Epithelial cell of esophagus (primary cell): ENCODE data around the gene PYHIN1.

Experiments used
- DNase-seq: peaks from one replicate; pipeline ENCODE4 v3.0.0; 2010; ENCODE audit warnings: low read depth
- H3K4me3 ChIP-seq: 2 replicates; pipeline ENCODE4 v1.5.1; 2011; ENCODE audit warnings: mild to moderate bottlenecking, low read length, control low read depth
- TF ChIP-seq, protein P1 (sequence below): IDR thresholded peaks from 2 replicates; pipeline ENCODE4 v1.5.1; 2011; ENCODE audit warnings: low read depth, mild to moderate bottlenecking, low read length, control low read depth, inconsistent platforms; ENCODE audit not compliant: insufficient read depth; ENCODE audit errors: missing control alignments

PYHIN1 gene

DNA sequence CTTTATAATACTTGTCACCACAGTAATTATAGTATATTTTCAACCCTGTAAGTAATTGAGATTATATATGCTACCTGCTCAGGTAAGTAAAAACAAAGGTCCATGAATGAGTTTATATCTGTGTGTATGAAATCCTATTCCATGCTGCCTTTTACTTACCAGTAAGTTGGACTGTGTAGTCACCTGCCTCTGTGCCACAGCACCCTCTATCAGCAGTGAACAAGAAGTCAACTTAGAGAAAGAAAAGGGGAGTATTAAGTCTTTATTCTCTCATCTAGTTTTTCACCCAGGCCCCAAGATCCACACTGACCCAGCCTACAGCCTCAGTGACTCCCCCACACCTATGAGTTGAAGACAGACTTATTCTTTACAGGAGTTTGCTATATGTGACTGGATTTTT is 41.5 kb downstream of the PYHIN1 start:
- TF ChIP-seq, protein P1, sequence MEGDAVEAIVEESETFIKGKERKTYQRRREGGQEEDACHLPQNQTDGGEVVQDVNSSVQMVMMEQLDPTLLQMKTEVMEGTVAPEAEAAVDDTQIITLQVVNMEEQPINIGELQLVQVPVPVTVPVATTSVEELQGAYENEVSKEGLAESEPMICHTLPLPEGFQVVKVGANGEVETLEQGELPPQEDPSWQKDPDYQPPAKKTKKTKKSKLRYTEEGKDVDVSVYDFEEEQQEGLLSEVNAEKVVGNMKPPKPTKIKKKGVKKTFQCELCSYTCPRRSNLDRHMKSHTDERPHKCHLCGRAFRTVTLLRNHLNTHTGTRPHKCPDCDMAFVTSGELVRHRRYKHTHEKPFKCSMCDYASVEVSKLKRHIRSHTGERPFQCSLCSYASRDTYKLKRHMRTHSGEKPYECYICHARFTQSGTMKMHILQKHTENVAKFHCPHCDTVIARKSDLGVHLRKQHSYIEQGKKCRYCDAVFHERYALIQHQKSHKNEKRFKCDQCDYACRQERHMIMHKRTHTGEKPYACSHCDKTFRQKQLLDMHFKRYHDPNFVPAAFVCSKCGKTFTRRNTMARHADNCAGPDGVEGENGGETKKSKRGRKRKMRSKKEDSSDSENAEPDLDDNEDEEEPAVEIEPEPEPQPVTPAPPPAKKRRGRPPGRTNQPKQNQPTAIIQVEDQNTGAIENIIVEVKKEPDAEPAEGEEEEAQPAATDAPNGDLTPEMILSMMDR: peak; percentile 64
- DNase-seq: peak; percentile 76

DNA sequence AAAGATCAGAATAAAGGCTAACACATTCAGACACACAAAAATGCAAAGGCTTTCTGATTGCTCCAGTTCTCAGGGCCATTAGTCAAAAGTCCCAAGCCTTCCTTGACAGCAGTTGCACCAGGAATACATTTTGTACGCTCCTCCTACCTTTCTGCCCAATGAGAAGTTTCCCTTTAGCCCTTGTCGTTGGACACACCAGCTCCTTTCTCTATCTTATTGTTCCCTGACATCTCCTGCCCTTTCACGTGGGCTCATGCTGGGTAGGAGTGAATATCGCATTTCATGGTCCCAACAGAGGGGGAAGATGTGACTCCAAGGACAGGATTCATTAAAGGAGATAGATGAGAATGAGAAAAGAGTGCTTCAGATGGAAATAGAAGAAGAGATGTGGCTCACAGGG is 44.9 kb downstream of the PYHIN1 start:
- DNase-seq: no peak

More for the DNA sequence above, 41.5 kb downstream of the PYHIN1 start:
- no peak overlapping the region for H3K4me3 ChIP-seq

DNA sequence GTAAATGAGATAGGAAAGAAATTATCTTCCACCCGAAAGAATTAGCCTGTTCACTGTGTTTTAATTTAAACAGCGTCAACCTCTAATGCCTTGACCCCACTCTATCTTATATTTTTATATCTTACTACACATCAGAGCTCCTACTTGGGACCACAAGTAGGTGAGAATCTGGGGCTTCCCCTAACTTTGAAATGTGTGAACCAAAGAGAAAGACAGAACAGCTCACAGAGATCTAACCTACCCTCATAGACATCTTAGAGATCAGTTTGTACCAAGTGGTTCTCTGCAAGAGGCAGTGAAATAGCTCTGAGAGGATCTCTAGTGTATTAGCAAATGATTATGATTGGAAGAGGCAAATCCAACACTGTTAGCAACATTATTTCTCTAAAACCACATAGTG is 47.4 kb downstream of the PYHIN1 start:
- no peak overlapping the region for H3K4me3 ChIP-seq
- no peak for DNase-seq
- TF ChIP-seq, protein P1: no peak

More for the DNA sequence above, 44.9 kb downstream of the PYHIN1 start:
- TF ChIP-seq, protein P1: no peak
- H3K4me3 ChIP-seq: no peak overlapping the region

DNA sequence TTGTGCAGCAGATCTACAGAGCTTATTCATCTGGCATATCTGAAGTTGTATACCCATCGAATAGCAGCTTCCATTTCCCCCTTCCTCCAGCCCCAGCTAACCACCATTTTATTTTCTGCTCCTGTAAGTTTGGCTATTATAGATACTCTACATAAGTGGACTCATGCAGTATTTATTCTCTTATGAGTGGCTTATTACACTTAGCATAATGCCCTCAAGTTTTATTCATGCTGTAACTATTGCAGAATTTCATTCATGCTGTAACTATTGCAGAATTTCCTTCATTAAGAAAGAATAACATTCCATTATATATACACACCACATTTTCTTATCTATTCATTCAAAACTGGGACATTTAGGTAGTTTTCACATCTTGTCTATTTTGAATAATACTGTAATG is 47.9 kb downstream of the PYHIN1 start:
- H3K4me3 ChIP-seq: no peak overlapping the region
- no peak for DNase-seq
- TF ChIP-seq, protein P1: no peak

DNA sequence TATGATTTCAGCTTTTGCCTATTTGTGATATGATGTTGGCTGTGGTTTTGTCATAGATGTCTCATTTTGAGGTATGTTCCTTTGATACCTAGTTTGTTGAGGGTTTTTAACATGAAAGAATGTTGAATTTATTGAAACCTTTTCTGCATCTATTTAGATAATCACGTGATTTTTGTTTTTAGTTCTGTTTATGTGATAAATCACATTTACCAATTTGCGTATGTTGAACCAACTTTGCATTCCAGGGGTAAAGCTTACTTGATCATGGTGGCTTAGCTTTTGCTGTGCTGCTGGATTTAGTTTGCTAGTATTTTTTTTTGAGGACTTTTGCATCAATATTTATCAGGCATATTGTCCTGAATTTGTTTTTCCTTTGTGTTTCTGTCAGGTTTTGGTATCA is 51.9 kb downstream of the PYHIN1 start:
- no peak overlapping the region for H3K4me3 ChIP-seq
- TF ChIP-seq, protein P1: no peak
- no peak for DNase-seq

DNA sequence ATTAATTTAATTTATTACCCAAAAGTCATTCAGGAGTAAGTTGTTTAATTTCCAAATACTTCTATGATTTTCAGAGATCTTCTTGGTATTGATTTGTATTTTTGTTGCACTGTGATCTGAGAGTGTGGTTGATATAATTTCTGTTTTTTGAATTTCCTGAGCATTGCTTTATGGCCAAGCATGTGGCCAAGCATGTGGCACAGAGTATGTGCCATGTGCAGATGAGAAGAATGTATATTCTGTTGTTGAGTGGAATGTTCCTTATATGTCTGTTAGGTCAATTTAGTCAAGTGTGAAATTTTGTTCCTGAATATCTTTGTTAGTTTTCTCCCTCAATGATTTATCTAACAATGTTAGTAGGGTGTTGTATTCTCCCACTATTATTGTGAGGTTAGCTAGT is 53.0 kb downstream of the PYHIN1 start:
- TF ChIP-seq, protein P1: no peak
- DNase-seq: no peak
- no peak overlapping the region for H3K4me3 ChIP-seq

DNA sequence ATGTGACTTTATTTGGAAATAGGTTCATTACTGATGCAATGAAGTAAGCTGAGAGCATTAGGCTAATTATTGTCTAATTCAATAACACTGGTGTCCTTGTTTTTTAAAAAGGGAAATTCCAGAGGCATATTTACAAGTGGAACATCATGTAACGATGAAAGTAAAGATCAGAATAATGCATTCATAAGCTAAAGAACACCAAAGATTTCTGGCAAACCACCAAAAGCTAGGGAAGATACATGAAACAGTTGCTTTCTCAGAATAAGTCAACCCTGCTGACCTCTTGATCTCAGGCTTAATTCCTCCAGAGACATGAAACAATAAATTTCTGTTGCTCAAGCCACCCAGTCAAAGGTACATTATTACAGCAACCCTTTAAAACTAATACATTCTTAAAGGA is 58.1 kb downstream of the PYHIN1 start:
- TF ChIP-seq, protein P1: no peak
- DNase-seq: no peak
- no peak overlapping the region for H3K4me3 ChIP-seq
